ENCODE data around the gene ARHGAP12.

Gene ARHGAP12

DNA sequence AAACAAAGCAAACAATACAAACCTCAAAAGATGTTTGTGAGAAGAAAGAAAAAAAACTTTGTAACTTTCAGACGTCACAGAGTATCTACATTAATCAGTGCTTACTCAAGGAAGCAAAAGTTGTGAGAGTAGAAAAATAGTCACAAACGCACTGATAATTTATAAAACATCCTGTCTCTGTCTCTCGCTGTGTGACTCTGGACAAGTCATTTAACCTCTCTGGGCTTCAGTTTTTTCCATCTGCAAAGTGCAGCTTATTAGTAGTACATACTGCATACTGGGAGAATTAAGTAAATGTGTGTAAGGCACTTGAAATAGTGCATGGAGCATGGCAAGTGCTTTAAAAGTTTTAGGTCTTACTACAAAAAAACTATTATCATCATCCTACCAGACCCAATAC, 3.8 kb downstream of the ARHGAP12 start:
- no peaks in the 10 kb centered on the region for H3K36me3 ChIP-seq (replicated peaks)
- no peaks in the 10 kb centered on the region; the same call in 1 of the 2 replicates for H3K9me3 ChIP-seq
- H3K4me3 ChIP-seq = no peak overlapping the region
- DNase-seq (ENCODE audit: low spot score in 2 of 2) = no peak
- no peaks in the 10 kb centered on the region for H3K27me3 ChIP-seq (ENCODE audit: low read depth)
- in situ Hi-C loops (cut with MboI; ENCODE audit: low sequenced_read_pairs) = no loop called here
- H3K4me1 ChIP-seq = peaks cover 3% of the 10 kb centered on the region

GRCh38 chr10:31923389-31923788, 5.2 kb downstream of the ARHGAP12 start:
- in situ Hi-C loops (cut with MboI; ENCODE audit: low sequenced_read_pairs) = no loop called here
- H3K27me3 ChIP-seq (ENCODE audit: low read depth) = no peaks in the 10 kb centered on the region
- H3K9me3 ChIP-seq = no peaks in the 10 kb centered on the region; the same call in 1 of the 2 replicates
- H3K4me1 ChIP-seq = peaks cover 3% of the 10 kb centered on the region
- no peaks in the 10 kb centered on the region for H3K36me3 ChIP-seq (replicated peaks)
- no peak for DNase-seq (ENCODE audit: low spot score in 2 of 2)
- no peak overlapping the region for H3K4me3 ChIP-seq

DNA sequence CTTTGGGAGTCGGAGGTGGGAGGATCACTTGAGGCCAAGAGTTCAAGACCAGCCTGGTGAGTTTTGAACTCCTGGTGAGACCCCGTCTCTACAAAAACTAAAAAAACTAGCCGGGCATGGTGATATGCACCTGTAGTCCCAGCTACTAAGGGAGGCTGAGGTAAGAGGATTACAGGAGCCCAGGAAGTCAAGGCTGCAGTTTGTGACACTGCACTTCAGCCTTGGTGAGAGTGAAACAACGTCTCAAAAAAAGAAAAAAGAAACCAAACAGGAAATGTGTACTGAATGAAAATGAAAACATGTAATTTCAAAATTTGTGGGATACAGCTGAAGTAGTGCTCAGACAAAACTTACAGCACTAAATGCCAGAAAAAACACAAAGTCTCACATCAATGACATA, 7.6 kb downstream of the ARHGAP12 start:
- Histone ChIP-seq H3K4me1 (no peaks in the 10 kb centered on the region), H3K27me3 (ENCODE audit: low read depth) (no peaks in the 10 kb centered on the region), H3K9me3 (no peaks in the 10 kb centered on the region; the same call in 1 of the 2 replicates), H3K36me3 (replicated peaks) (no peaks in the 10 kb centered on the region), H3K4me3 (no peak overlapping the region)
- DNase-seq (ENCODE audit: low spot score in 2 of 2) = no peak
- in situ Hi-C loops (cut with MboI; ENCODE audit: low sequenced_read_pairs) = no loop called here

DNA sequence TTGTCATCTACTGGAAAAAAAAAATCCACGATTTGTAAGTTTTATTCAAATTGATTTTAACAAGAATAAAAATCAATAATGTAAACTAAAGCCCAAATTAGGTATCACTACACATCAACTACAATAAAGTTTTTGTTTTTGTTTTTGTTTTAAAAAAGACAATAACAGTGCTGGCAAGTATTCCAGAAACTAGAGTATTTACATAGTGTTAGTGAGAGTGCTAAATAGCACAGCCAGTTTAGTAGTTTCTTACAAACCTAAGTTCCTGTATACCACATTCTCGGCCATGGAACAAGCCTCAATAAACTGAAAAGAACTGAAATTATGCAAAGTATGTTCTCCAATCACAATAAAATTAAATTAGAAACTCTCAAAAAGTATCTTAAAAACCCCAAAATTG, 8.1 kb downstream of the ARHGAP12 start:
- in situ Hi-C loops (cut with MboI; ENCODE audit: low sequenced_read_pairs) = no loop called here
- H3K4me1 ChIP-seq = no peaks in the 10 kb centered on the region
- no peaks in the 10 kb centered on the region for H3K27me3 ChIP-seq (ENCODE audit: low read depth)
- no peak overlapping the region for H3K4me3 ChIP-seq
- H3K36me3 ChIP-seq (replicated peaks) = no peaks in the 10 kb centered on the region
- DNase-seq (ENCODE audit: low spot score in 2 of 2) = no peak
- no peaks in the 10 kb centered on the region; the same call in 1 of the 2 replicates for H3K9me3 ChIP-seq

- no peak overlapping the region for H3K4me3 ChIP-seq
- H3K36me3 ChIP-seq (replicated peaks) = no peaks in the 10 kb centered on the region
- H3K27me3 ChIP-seq (ENCODE audit: low read depth) = no peaks in the 10 kb centered on the region
- no peaks in the 10 kb centered on the region; the same call in 1 of the 2 replicates for H3K9me3 ChIP-seq
- no peak for DNase-seq (ENCODE audit: low spot score in 2 of 2)
- in situ Hi-C loops (cut with MboI; ENCODE audit: low sequenced_read_pairs) = no loop called here
- H3K4me1 ChIP-seq = no peaks in the 10 kb centered on the region
Measured at GRCh38 chr10:31918671-31919409, 9.8 kb downstream of the ARHGAP12 start.

DNA sequence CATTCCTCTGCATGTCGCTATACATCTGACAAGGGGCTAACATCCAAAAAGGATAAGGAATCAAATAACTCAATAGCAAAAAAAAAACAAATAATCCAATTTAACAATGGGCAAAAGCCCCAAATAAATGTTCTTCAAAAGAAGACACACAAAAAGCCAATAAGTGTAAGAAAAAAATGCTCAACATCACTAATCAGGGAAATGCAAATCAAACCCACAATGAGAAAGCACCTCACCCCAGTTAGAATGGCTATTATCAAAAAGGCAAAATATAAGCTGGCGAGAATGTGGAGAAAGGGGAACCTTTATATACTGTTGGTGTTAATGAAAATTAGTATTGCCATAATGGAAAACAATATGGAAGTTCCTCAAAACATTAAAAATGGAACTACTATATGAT, 14.3 kb downstream of the ARHGAP12 start:
- no peaks in the 10 kb centered on the region for H3K27me3 ChIP-seq (ENCODE audit: low read depth)
- DNase-seq (ENCODE audit: low spot score in 2 of 2) = no peak
- no peaks in the 10 kb centered on the region for H3K9me3 ChIP-seq
- H3K4me1 ChIP-seq = no peaks in the 10 kb centered on the region
- in situ Hi-C loops (cut with MboI; ENCODE audit: low sequenced_read_pairs) = no loop called here
- H3K4me3 ChIP-seq = no peak overlapping the region
- no peaks in the 10 kb centered on the region for H3K36me3 ChIP-seq (replicated peaks)

GRCh38 chr10:31912898-31913850, 15.5 kb downstream of the ARHGAP12 start:
- no peak overlapping the region for H3K4me3 ChIP-seq
- H3K9me3 ChIP-seq = no peaks in the 10 kb centered on the region
- H3K36me3 ChIP-seq (replicated peaks) = peaks cover 6% of the 10 kb centered on the region; the same call in 1 of the 2 replicates
- in situ Hi-C loops (cut with MboI; ENCODE audit: low sequenced_read_pairs) = no loop called here
- no peak for DNase-seq (ENCODE audit: low spot score in 2 of 2)
- no peaks in the 10 kb centered on the region for H3K27me3 ChIP-seq (ENCODE audit: low read depth)
- no peaks in the 10 kb centered on the region for H3K4me1 ChIP-seq

- in situ Hi-C loops (cut with MboI; ENCODE audit: low sequenced_read_pairs) = no loop called here
- no peak for DNase-seq (ENCODE audit: low spot score in 2 of 2)
- Histone ChIP-seq H3K27me3 (ENCODE audit: low read depth) (no peaks in the 10 kb centered on the region), H3K9me3 (no peaks in the 10 kb centered on the region), H3K36me3 (replicated peaks) (peaks cover 6% of the 10 kb centered on the region; the same call in 1 of the 2 replicates), H3K4me1 (no peaks in the 10 kb centered on the region), H3K4me3 (no peak overlapping the region)
Measured at GRCh38 chr10:31912289-31912688, 16.3 kb downstream of the ARHGAP12 start.

DNA sequence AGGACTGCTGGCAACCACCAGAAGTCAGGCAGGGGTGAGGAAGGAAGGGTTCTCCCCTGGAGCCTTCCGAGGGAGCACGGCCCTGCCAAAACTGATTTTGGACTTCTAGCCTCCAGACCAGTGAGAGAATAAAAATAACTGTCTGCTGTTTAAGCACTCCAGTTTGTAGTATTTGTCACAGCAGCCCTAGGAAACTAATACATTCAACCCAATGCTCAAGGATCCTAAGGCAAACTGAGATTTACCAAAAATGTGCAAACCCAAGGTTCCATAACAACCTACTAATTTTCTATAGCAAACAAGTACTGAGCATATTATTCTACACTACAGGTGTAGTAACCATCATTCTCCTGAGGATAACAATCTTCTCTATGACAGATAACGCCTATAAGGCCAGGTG, 18.6 kb downstream of the ARHGAP12 start:
- Histone ChIP-seq H3K9me3 (no peaks in the 10 kb centered on the region), H3K4me1 (no peaks in the 10 kb centered on the region), H3K27me3 (ENCODE audit: low read depth) (no peaks in the 10 kb centered on the region), H3K36me3 (replicated peaks) (peaks cover 10% of the 10 kb centered on the region), H3K4me3 (no peak overlapping the region)
- in situ Hi-C loops (cut with MboI; ENCODE audit: low sequenced_read_pairs) = no loop called here
- no peak for DNase-seq (ENCODE audit: low spot score in 2 of 2)

- Histone ChIP-seq H3K4me3 (no peak overlapping the region), H3K27me3 (ENCODE audit: low read depth) (no peaks in the 10 kb centered on the region), H3K9me3 (no peaks in the 10 kb centered on the region), H3K4me1 (no peaks in the 10 kb centered on the region), H3K36me3 (replicated peaks) (peaks cover 12% of the 10 kb centered on the region)
- no peak for DNase-seq (ENCODE audit: low spot score in 2 of 2)
- in situ Hi-C loops (cut with MboI; ENCODE audit: low sequenced_read_pairs) = no loop called here
Measured at GRCh38 chr10:31908157-31908556, 20.5 kb downstream of the ARHGAP12 start.

DNA sequence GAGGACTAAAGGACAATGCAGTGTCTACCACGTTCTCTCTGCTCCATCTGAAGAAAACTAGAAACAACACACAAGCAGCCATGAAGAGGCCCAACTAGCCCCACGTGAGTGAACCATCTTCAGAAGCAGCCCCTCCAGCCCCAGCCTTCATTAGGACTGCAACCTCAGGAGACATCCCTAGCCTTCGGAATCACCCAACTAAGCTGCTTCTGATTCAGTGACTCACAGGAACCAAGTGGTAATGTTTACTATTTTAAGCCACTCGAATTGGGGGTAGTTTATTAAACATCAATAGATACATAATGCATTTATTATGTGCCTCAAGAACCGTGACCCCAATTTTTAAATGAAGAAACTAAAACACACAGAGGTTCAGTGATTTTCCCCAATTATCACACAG, 22.6 kb downstream of the ARHGAP12 start:
- in situ Hi-C loops (cut with MboI; ENCODE audit: low sequenced_read_pairs) = no loop called here
- no peak for DNase-seq (ENCODE audit: low spot score in 2 of 2)
- peaks cover 12% of the 10 kb centered on the region for H3K36me3 ChIP-seq (replicated peaks)
- no peaks in the 10 kb centered on the region for H3K9me3 ChIP-seq
- H3K4me1 ChIP-seq = no peaks in the 10 kb centered on the region
- H3K4me3 ChIP-seq = no peak overlapping the region
- H3K27me3 ChIP-seq (ENCODE audit: low read depth) = no peaks in the 10 kb centered on the region

DNA sequence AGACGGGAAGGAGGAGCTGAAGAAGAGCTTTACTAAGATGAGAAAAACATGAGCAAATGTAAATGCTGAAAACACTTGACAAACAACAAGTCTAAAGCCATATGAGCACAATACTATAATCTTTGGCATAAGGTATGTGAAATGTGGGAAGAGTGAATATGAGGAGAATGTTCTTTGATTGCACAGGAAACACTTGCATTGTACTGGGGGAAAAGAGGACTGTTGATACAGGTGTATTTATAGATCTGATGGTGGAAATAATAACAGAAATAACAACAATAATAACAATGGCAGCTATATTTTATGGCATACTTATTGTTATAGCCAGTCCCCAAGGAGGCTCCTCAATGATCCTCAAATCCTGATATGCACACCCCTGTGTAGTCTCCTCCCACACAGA, 23.0 kb downstream of the ARHGAP12 start:
- no peaks in the 10 kb centered on the region for H3K27me3 ChIP-seq (ENCODE audit: low read depth)
- in situ Hi-C loops (cut with MboI; ENCODE audit: low sequenced_read_pairs) = no loop called here
- no peak for DNase-seq (ENCODE audit: low spot score in 2 of 2)
- peaks cover 12% of the 10 kb centered on the region for H3K36me3 ChIP-seq (replicated peaks)
- no peaks in the 10 kb centered on the region for H3K9me3 ChIP-seq
- H3K4me1 ChIP-seq = no peaks in the 10 kb centered on the region
- no peak overlapping the region for H3K4me3 ChIP-seq

- peaks cover 6% of the 10 kb centered on the region for H3K36me3 ChIP-seq (replicated peaks)
- in situ Hi-C loops (cut with MboI; ENCODE audit: low sequenced_read_pairs) = no loop called here
Measured at GRCh38 chr10:31902625-31903024, 26.0 kb downstream of the ARHGAP12 start.

GRCh38 chr10:31897506-31897905, 31.1 kb downstream of the ARHGAP12 start:
- in situ Hi-C loops (cut with MboI; ENCODE audit: low sequenced_read_pairs) = no loop called here
- H3K4me1 ChIP-seq = 0 out of 2 replicates have a peak, but pooled peaks cover 2% of the 10 kb centered on the region
- H3K27me3 ChIP-seq (ENCODE audit: low read depth) = no peaks in the 10 kb centered on the region
- no peaks in the 10 kb centered on the region for H3K9me3 ChIP-seq
- no peak for DNase-seq (ENCODE audit: low spot score in 2 of 2)
- H3K4me3 ChIP-seq = no peak overlapping the region
- H3K36me3 ChIP-seq (replicated peaks) = no peaks in the 10 kb centered on the region

More at GRCh38 chr10:31902625-31903024, 26.0 kb downstream of the ARHGAP12 start:
- Histone ChIP-seq H3K4me1 (0 out of 2 replicates have a peak, but pooled peaks cover 2% of the 10 kb centered on the region), H3K27me3 (ENCODE audit: low read depth) (no peaks in the 10 kb centered on the region), H3K9me3 (no peaks in the 10 kb centered on the region), H3K4me3 (no peak overlapping the region)
- no peak for DNase-seq (ENCODE audit: low spot score in 2 of 2)

Data from HAP-1 (cell line).